IMR-90 (cell line): ENCODE data around the gene EEF2K. TPM values are rescaled to one million over a fixed set of nuclear protein-coding genes. Genes with fewer than 3 reads are reported as not detected.

Source experiments
- ATAC-seq: fragments of 200-7000 bp; cut with Tn5 transposase; 2 replicates; pipeline ENCODE4 v1.9.1; 2020; ENCODE audit warnings: low read depth, mild to moderate bottlenecking, moderate library complexity
- BruUV-seq: library from RNA; stranded (reverse); fragments of 400-500 nt; replicated peaks from 2 replicates; lab custom pipeline; 2021; lab: Mats Ljungman, UMichigan
- CTCF ChIA-PET: fragments of 300-600 bp; formaldehyde crosslinking; extraction: SDS; loops from one replicate; lab custom pipeline; 2021; ENCODE audit warnings: antibody characterized with exemption; lab: Yijun Ruan, JAX
- POLR2A ChIA-PET: fragments of 300-600 bp; sonication (Branson Sonifier 250); formaldehyde crosslinking; loops from one replicate; lab custom pipeline; 2022; ENCODE audit warnings: antibody characterized with exemption; ENCODE audit not compliant: unreplicated experiment; lab: Charles Lee
- DNase-seq: peaks from one replicate; pipeline ENCODE4 v3.0.0; 2013
- H2AFZ ChIP-seq: replicated peaks from 2 replicates; pipeline ENCODE3; 2013; ENCODE audit warnings: low read length, mild to moderate bottlenecking; ENCODE audit not compliant: poor library complexity
- H2AK5ac ChIP-seq: 2 replicates; pipeline ENCODE4 v1.6.1; 2013; ENCODE audit warnings: low read depth, low read length, inconsistent platforms
- H2AK9ac ChIP-seq: replicated peaks from 2 replicates; pipeline ENCODE3; 2013; ENCODE audit warnings: mild to moderate bottlenecking, low read depth, low read length, moderate library complexity; ENCODE audit not compliant: poor library complexity
- H2BK120ac ChIP-seq: 2 replicates; pipeline ENCODE4 v1.6.1; 2013; ENCODE audit warnings: low read depth, low read length, inconsistent platforms
- H2BK15ac ChIP-seq: 3 replicates; pipeline ENCODE4 v1.6.1; 2013; ENCODE audit warnings: low read depth, low read length, inconsistent platforms
- H2BK20ac ChIP-seq: 2 replicates; pipeline ENCODE4 v1.6.1; 2013; ENCODE audit warnings: low read depth, mild to moderate bottlenecking, inconsistent platforms, low read length, moderate library complexity
- H2BK5ac ChIP-seq: 2 replicates; pipeline ENCODE4 v1.6.1; 2013; ENCODE audit warnings: mild to moderate bottlenecking, low read depth, low read length, inconsistent platforms; ENCODE audit not compliant: poor library complexity, severe bottlenecking
- H3K14ac ChIP-seq: replicated peaks from 2 replicates; pipeline ENCODE4 v1.6.1; 2013; ENCODE audit warnings: low read depth, low read length, inconsistent platforms
- H3K18ac ChIP-seq: 2 replicates; pipeline ENCODE4 v1.6.1; 2013; ENCODE audit warnings: low read depth, low read length, control low read depth
- H3K23ac ChIP-seq: 2 replicates; pipeline ENCODE4 v1.6.1; 2013; ENCODE audit warnings: low read depth, low read length, inconsistent platforms
- H3K27ac ChIP-seq: 2 replicates; pipeline ENCODE4 v1.5.1; 2013; ENCODE audit warnings: mild to moderate bottlenecking, control low read depth, low read length; ENCODE audit not compliant: insufficient read depth
- H3K27me3 ChIP-seq: 2 replicates; pipeline ENCODE4 v1.6.1; 2013; ENCODE audit warnings: low read length; ENCODE audit not compliant: control insufficient read depth, insufficient read depth
- H3K36me3 ChIP-seq: 2 replicates; pipeline ENCODE4 v1.6.1; 2013; ENCODE audit warnings: low read length, mixed read lengths; ENCODE audit not compliant: control insufficient read depth, insufficient read depth
- H3K4ac ChIP-seq: 2 replicates; pipeline ENCODE4 v1.6.1; 2013; ENCODE audit warnings: low read depth, low read length, inconsistent platforms
- H3K4me1 ChIP-seq: 2 replicates; pipeline ENCODE4 v1.6.1; 2013; ENCODE audit warnings: low read length, mixed read lengths; ENCODE audit not compliant: control insufficient read depth, insufficient read depth
- H3K4me2 ChIP-seq: 2 replicates; pipeline ENCODE4 v1.6.1; 2013; ENCODE audit warnings: low read depth, mild to moderate bottlenecking, control low read depth, low read length, moderate library complexity
- H3K4me3 ChIP-seq: 2 replicates; pipeline ENCODE4 v1.5.1; 2013; ENCODE audit warnings: low read depth, mild to moderate bottlenecking, control low read depth, low read length, moderate library complexity; ENCODE audit not compliant: insufficient read depth
- H3K56ac ChIP-seq: 2 replicates; pipeline ENCODE4 v1.6.1; 2013; ENCODE audit warnings: low read length, inconsistent platforms; ENCODE audit not compliant: insufficient read depth; ENCODE audit errors: extremely low read depth
- H3K79me1 ChIP-seq, 2 experiments: 2 replicates each; pipeline ENCODE4 v1.6.1; 2013; ENCODE audit warnings: low read length in 2 of 2, inconsistent platforms in 1 of 2, low read depth in 1 of 2
- H3K9ac ChIP-seq: 2 replicates; pipeline ENCODE4 v1.6.1; 2013; ENCODE audit warnings: low read depth, low read length, control low read depth
- H3K9me1 ChIP-seq: 2 replicates; pipeline ENCODE4 v1.6.1; 2013; ENCODE audit warnings: low read length, inconsistent platforms; ENCODE audit not compliant: insufficient read depth
- H3K9me3 ChIP-seq: 2 replicates; pipeline ENCODE4 v1.6.1; 2013; ENCODE audit warnings: low read length; ENCODE audit not compliant: control insufficient read depth, insufficient read depth
- H4K20me1 ChIP-seq: 2 replicates; pipeline ENCODE4 v1.6.1; 2013; ENCODE audit warnings: low read length, inconsistent platforms; ENCODE audit not compliant: insufficient read depth
- H4K5ac ChIP-seq: 2 replicates; pipeline ENCODE4 v1.6.1; 2013; ENCODE audit warnings: mild to moderate bottlenecking, low read depth, low read length, control low read depth
- H4K8ac ChIP-seq, 2 experiments: 2 replicates each; pipeline ENCODE4 v1.6.1; 2013; ENCODE audit warnings: low read depth in 2 of 2, low read length in 2 of 2, control low read depth in 1 of 2, inconsistent platforms in 1 of 2
- H4K91ac ChIP-seq: 2 replicates; pipeline ENCODE4 v1.6.1; 2013; ENCODE audit warnings: low read depth, low read length, inconsistent platforms; ENCODE audit not compliant: insufficient read depth
- BHLHE40 ChIP-seq: fragments of 150-350 bp; IDR thresholded peaks from 2 replicates; pipeline ENCODE4 v1.6.1; 2016; ENCODE audit warnings: mild to moderate bottlenecking, low read depth, low read length
- MAFK ChIP-seq: IDR thresholded peaks from 2 replicates; pipeline ENCODE4 v1.6.1; 2012; ENCODE audit warnings: low read depth, low read length, improper control_type of control experiment
- MAZ ChIP-seq: IDR thresholded peaks from 2 replicates; pipeline ENCODE4 v1.6.1; 2012; ENCODE audit warnings: low read depth, mild to moderate bottlenecking, low read length, improper control_type of control experiment, moderate library complexity, borderline replicate concordance
- NFE2L2 ChIP-seq: fragments of 150-350 bp; IDR thresholded peaks from 2 replicates; pipeline ENCODE4 v1.6.1; 2016; ENCODE audit warnings: low read depth, mild to moderate bottlenecking, low read length
- POLR2A ChIP-seq: IDR thresholded peaks from 2 replicates; pipeline ENCODE4 v1.6.1; 2012; ENCODE audit warnings: mild to moderate bottlenecking, low read depth, low read length
- SMC3 ChIP-seq: fragments of 150-350 bp; IDR thresholded peaks from 2 replicates; pipeline ENCODE4 v1.6.1; 2016; ENCODE audit warnings: low read depth, mild to moderate bottlenecking, antibody characterized with exemption, low read length, moderate library complexity
- WGBS, 2 experiments: methylation state at CpG; one replicate each; pipeline versions ENCODE4 v1.1.5 to v1.1.7; 2013; ENCODE audit warnings: missing lambda C conversion rate in 2 of 2; ENCODE audit not compliant: insufficient read length in 1 of 2; ENCODE audit errors: extremely low coverage in 2 of 2; 5-methylcytosine and 5-hydroxymethylcytosine counted together
- dilution Hi-C: fragments of 300-500 bp; cut with HindIII; formaldehyde crosslinking; loops from one replicate; pipeline ENCODE4 v1.14.3; 2018; ENCODE audit warnings: low sequenced_read_pairs; ENCODE audit not compliant: unreplicated experiment
- in situ Hi-C: fragments of 300-500 bp; cut with MboI; formaldehyde crosslinking; loops from 3 replicates; pipeline ENCODE4 v1.14.3; 2019; ENCODE audit warnings: low sequenced_read_pairs, inconsistent platforms, mixed read lengths
- intact Hi-C: fragments of 100-400 bp; cut with micrococcal nuclease; formaldehyde crosslinking; loops from 2 replicates; pipeline ENCODE4 v1.10.0; 2022
- polyA plus RNA-seq, 3 experiments: library from polyadenylated mRNA; depleted of rRNA; stranded (reverse); fragments of >200 nt; gene quantifications; 2 replicates each; pipeline ENCODE4 v1.2.3, GENCODE V29; 2012; ENCODE audit warnings: low replicate concordance in 1 of 3
- total RNA-seq: library from RNA; depleted of rRNA; stranded (reverse); fragments of >200 nt; gene quantifications from 2 replicates; pipeline ENCODE4 v1.2.3, GENCODE V29; 2012
- TF ChIP-seq, protein P1 (sequence below): fragments of 150-350 bp; IDR thresholded peaks from 2 replicates; pipeline ENCODE4 v1.6.1; 2017; ENCODE audit warnings: mild to moderate bottlenecking, antibody characterized with exemption, low read length, low read depth
- TF ChIP-seq, protein P2 (sequence below): fragments of 150-350 bp; IDR thresholded peaks from 2 replicates; pipeline ENCODE4 v1.6.1; 2016; ENCODE audit warnings: low read depth, mild to moderate bottlenecking, low read length, moderate library complexity, borderline replicate concordance

Gene EEF2K
- total and polyA plus RNA-seq, 2 of the 4 experiments (the other 2 are of a cell fraction): 9.7 to 16.5 TPM

DNA sequence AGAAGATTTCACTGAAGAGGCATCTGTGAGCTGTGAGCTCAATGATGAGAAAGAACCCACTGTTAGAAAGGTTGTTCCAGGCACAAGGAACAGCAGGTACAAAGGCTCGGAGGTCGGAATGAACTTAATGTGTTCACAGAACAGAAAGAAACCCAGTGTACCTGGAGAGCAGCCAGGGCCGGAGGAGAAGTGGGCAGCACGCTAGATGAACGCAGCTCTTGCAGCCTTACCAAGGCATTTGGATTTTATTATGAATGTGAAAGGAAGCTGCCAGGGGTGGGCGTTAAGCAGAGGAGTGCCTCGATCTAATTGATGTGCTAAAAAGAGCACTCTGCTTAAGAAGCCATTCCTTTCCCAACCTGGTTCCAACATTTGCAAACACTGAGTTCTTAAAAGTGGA lies 19.0 kb downstream of the EEF2K start:
- WGBS, 2 experiments: 93% methylated on average over 3 of the region's 7 CpGs; no CpG with 5 or more reads in 1 of the 2 experiments
- TF ChIP-seq BHLHE40 (no peak), SMC3 (no peak), POLR2A (no peak), MAFK (no peak), NFE2L2 (no peak), MAZ (no peak)
- TF ChIP-seq, protein P1, sequence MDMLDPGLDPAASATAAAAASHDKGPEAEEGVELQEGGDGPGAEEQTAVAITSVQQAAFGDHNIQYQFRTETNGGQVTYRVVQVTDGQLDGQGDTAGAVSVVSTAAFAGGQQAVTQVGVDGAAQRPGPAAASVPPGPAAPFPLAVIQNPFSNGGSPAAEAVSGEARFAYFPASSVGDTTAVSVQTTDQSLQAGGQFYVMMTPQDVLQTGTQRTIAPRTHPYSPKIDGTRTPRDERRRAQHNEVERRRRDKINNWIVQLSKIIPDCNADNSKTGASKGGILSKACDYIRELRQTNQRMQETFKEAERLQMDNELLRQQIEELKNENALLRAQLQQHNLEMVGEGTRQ: no peak
- TF ChIP-seq, protein P2, sequence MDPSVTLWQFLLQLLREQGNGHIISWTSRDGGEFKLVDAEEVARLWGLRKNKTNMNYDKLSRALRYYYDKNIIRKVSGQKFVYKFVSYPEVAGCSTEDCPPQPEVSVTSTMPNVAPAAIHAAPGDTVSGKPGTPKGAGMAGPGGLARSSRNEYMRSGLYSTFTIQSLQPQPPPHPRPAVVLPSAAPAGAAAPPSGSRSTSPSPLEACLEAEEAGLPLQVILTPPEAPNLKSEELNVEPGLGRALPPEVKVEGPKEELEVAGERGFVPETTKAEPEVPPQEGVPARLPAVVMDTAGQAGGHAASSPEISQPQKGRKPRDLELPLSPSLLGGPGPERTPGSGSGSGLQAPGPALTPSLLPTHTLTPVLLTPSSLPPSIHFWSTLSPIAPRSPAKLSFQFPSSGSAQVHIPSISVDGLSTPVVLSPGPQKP: no peak
- no peak overlapping the region for H3K27ac ChIP-seq
- H4K20me1 ChIP-seq: peaks cover 24% of the 10 kb centered on the region
- H3K4me3 ChIP-seq: no peak overlapping the region
- H3K4me2 ChIP-seq: no peak overlapping the region
- BruUV-seq: no TSS peak
- no peak for DNase-seq
- ChIA-PET POLR2A (no interaction called here), CTCF (no interaction called here)
- H3K9me1 ChIP-seq: peaks cover 10% of the 10 kb centered on the region
- no peak overlapping the region for H2AFZ ChIP-seq
- H3K14ac ChIP-seq: no peak overlapping the region
- H2BK120ac ChIP-seq: no peak overlapping the region
- peaks cover under 1% of the 10 kb centered on the region; the same call in 1 of the 2 replicates for H3K4me1 ChIP-seq
- no peak overlapping the region for H2AK9ac ChIP-seq
- H3K27me3 ChIP-seq: no peaks in the 10 kb centered on the region
- H2BK15ac ChIP-seq: no peak overlapping the region
- intact Hi-C loops: no loop called here
- no peak for ATAC-seq
- H2BK20ac ChIP-seq: no peak overlapping the region
- no peak overlapping the region for H3K23ac ChIP-seq
- no peaks in the 10 kb centered on the region for H3K9me3 ChIP-seq
- peaks cover 10% of the 10 kb centered on the region for H3K36me3 ChIP-seq
- H3K56ac ChIP-seq: no peak overlapping the region
- H3K79me1 ChIP-seq: peaks cover 13 to 46% of the 10 kb centered on the region in 2 experiments
- H4K91ac ChIP-seq: no peak overlapping the region
- H4K8ac ChIP-seq: no peak overlapping the region
- H2AK5ac ChIP-seq: no peak overlapping the region
- H4K5ac ChIP-seq: no peak overlapping the region
- no peak overlapping the region for H3K9ac ChIP-seq
- H3K18ac ChIP-seq: no peak overlapping the region
- no peak overlapping the region for H2BK5ac ChIP-seq
- H3K4ac ChIP-seq: no peak overlapping the region
- in situ Hi-C loops: no loop called here
- dilution Hi-C loops: no loop called here
